Measurements from ENCODE around the gene TRIM71. TPM values are rescaled to one million over a fixed set of nuclear protein-coding genes. Genes with fewer than 3 reads are reported as not detected.

Gene TRIM71
- total RNA-seq, 1 experiment from 2014 or later = 274 TPM

DNA sequence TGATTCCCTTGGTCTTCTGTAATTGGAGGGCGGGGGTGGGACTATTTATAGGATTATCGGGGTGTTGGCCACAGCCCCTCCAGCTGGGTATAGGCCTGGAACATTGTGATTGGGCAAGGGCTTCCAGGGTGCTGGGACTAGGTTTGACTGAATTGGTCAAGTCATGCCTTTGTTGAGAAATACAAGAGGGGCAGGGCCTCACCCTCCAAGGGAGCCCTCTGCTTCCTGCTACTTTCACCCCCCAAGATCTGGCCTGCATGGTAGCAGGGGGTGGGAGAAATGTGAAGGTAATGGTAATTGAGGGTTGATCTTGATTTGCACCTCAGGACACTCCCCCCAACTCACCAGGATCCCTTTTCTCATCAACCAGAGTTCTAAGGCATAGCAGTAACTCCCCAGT lies 25.2 kb downstream of the TRIM71 start:
- Mint-ChIP-seq H3K9me3 (no peaks in the 10 kb centered on the region), H3K36me3 (no peaks in the 10 kb centered on the region), H3K27me3 (ENCODE audit: low read depth) (no peaks in the 10 kb centered on the region), H3K4me3 (peak overlapping the region; percentile 71), H3K4me1 (peaks cover 98% of the 10 kb centered on the region), H3K27ac (peak overlapping the region; percentile 98)
- 0 out of 2 replicates have a peak, but pooled peaks have one; percentile 29 for TF ChIP-seq MAX (CRISPR knock-in tag; IDR thresholded peaks at IDR 0.05)
- TF ChIP-seq NFYB (CRISPR knock-in tag; conservative IDR thresholded peaks at IDR 0.05; ENCODE audit: low read depth) = 0 out of 2 replicates have a peak, but pooled peaks have one; percentile 13
- no peak for TF ChIP-seq NR3C1 (CRISPR knock-in tag; conservative IDR thresholded peaks at IDR 0.05; ENCODE audit: low read depth)
- 0 out of 2 replicates have a peak, but pooled peaks have one; percentile 16 for TF ChIP-seq ZBTB43 (CRISPR knock-in tag; IDR thresholded peaks at IDR 0.05)
- TF ChIP-seq ZNF138 (CRISPR knock-in tag; conservative IDR thresholded peaks at IDR 0.05) = no peak
- ChIA-PET CTCF (interaction anchor here (0.7 to 1.9 kb wide), 9 partner anchors 12 to 375 kb away, joined by 3 to 8 read pairs (median 4); no protein-coding TSS in a partner anchor), POLR2A (interaction anchor here (0.6 to 3.3 kb wide), 11 partner anchors 8 to 63 kb away, joined by 3 to 24 read pairs (median 7); no protein-coding TSS in a partner anchor)
- DNase-seq (ENCODE audit: low spot score) (no peak), ATAC-seq (peak; percentile 8)

- POLR2A ChIA-PET = interaction anchor here (0.6 to 3.3 kb wide), 11 partner anchors 9 to 63 kb away, joined by 3 to 24 read pairs (median 7); no protein-coding TSS in a partner anchor
- CTCF ChIA-PET = interaction anchor here (0.6 to 1.9 kb wide), 14 partner anchors 9 to 376 kb away, joined by 3 to 8 read pairs (median 4); no protein-coding TSS in a partner anchor
- peak; percentile 65 for DNase-seq (ENCODE audit: low spot score)
- TF ChIP-seq GTF2I (CRISPR knock-in tag; conservative IDR thresholded peaks at IDR 0.05) (peak; percentile 51; the same call in 1 of the 2 replicates), ZNF423 (CRISPR knock-in tag; IDR thresholded peaks at IDR 0.05) (peak; percentile 93), ARID4B (CRISPR knock-in tag; IDR thresholded peaks at IDR 0.05; ENCODE audit: borderline replicate concordance) (no peak), FOXK1 (CRISPR knock-in tag; IDR thresholded peaks at IDR 0.05) (0 out of 2 replicates have a peak, but pooled peaks have one; percentile 38), ZNF121 (CRISPR knock-in tag; IDR thresholded peaks at IDR 0.05) (peak; percentile 47; the same call in 1 of the 2 replicates), RORB (CRISPR knock-in tag; IDR thresholded peaks at IDR 0.05) (no peak), PRDM15 (CRISPR knock-in tag; IDR thresholded peaks at IDR 0.05) (no peak), ZNF425 (CRISPR knock-in tag; conservative IDR thresholded peaks at IDR 0.05) (no peak)
- TF ChIP-seq, protein P1, sequence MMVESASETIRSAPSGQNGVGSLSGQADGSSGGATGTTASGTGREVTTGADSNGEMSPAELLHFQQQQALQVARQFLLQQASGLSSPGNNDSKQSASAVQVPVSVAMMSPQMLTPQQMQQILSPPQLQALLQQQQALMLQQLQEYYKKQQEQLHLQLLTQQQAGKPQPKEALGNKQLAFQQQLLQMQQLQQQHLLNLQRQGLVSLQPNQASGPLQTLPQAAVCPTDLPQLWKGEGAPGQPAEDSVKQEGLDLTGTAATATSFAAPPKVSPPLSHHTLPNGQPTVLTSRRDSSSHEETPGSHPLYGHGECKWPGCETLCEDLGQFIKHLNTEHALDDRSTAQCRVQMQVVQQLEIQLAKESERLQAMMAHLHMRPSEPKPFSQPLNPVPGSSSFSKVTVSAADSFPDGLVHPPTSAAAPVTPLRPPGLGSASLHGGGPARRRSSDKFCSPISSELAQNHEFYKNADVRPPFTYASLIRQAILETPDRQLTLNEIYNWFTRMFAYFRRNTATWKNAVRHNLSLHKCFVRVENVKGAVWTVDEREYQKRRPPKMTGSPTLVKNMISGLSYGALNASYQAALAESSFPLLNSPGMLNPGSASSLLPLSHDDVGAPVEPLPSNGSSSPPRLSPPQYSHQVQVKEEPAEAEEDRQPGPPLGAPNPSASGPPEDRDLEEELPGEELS (CRISPR knock-in tag; IDR thresholded peaks at IDR 0.05) = 0 out of 2 replicates have a peak, but pooled peaks have one; percentile 55
- TF ChIP-seq, protein P2, sequence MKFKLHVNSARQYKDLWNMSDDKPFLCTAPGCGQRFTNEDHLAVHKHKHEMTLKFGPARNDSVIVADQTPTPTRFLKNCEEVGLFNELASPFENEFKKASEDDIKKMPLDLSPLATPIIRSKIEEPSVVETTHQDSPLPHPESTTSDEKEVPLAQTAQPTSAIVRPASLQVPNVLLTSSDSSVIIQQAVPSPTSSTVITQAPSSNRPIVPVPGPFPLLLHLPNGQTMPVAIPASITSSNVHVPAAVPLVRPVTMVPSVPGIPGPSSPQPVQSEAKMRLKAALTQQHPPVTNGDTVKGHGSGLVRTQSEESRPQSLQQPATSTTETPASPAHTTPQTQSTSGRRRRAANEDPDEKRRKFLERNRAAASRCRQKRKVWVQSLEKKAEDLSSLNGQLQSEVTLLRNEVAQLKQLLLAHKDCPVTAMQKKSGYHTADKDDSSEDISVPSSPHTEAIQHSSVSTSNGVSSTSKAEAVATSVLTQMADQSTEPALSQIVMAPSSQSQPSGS (CRISPR knock-in tag; IDR thresholded peaks at IDR 0.05; ENCODE audit: borderline replicate concordance, low read depth) = no peak
Measured at GRCh38 chr3:32843510-32844321, 25.9 kb downstream of the TRIM71 start.

More at GRCh38 chr3:32843510-32844321, 25.9 kb downstream of the TRIM71 start:
- Mint-ChIP-seq H3K36me3 (no peaks in the 10 kb centered on the region), H3K4me1 (peaks cover 99% of the 10 kb centered on the region), H3K4me3 (peak overlapping the region; percentile 71), H3K27me3 (ENCODE audit: low read depth) (no peaks in the 10 kb centered on the region), H3K27ac (peak overlapping the region; percentile 98), H3K9me3 (no peaks in the 10 kb centered on the region)
- peak; percentile 39 for ATAC-seq
